SU-DHL-6 (cell line): ENCODE results near the gene PPP2R5C.

ENCODE experiments used
- EZH2phosphoT487 ChIP-seq: fragments of 200-600 bp; sonication (generic), shearing (Covaris generic); conservative IDR thresholded peaks from 2 replicates; pipeline ENCODE4 v1.6.1; 2018; ENCODE audit warnings: mild to moderate bottlenecking, antibody characterized with exemption, low read length, moderate library complexity, mixed read lengths
- TF ChIP-seq, protein P1 (sequence below): fragments of 200-600 bp; sonication (generic); IDR thresholded peaks from one replicate; pipeline ENCODE4 v1.5.1; 2017; ENCODE audit warnings: antibody characterized with exemption, mild to moderate bottlenecking, low read length, moderate library complexity; ENCODE audit not compliant: insufficient read depth, poor library complexity, severe bottlenecking

- TF ChIP-seq, protein P1, sequence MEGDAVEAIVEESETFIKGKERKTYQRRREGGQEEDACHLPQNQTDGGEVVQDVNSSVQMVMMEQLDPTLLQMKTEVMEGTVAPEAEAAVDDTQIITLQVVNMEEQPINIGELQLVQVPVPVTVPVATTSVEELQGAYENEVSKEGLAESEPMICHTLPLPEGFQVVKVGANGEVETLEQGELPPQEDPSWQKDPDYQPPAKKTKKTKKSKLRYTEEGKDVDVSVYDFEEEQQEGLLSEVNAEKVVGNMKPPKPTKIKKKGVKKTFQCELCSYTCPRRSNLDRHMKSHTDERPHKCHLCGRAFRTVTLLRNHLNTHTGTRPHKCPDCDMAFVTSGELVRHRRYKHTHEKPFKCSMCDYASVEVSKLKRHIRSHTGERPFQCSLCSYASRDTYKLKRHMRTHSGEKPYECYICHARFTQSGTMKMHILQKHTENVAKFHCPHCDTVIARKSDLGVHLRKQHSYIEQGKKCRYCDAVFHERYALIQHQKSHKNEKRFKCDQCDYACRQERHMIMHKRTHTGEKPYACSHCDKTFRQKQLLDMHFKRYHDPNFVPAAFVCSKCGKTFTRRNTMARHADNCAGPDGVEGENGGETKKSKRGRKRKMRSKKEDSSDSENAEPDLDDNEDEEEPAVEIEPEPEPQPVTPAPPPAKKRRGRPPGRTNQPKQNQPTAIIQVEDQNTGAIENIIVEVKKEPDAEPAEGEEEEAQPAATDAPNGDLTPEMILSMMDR = no peak
- TF ChIP-seq EZH2phosphoT487 = no peak
Measured at GRCh38 chr14:101862177-101862576, 100.7 kb downstream of the PPP2R5C start.
